GM19193 (cell line): ENCODE data around the gene B4GAT1.

Experiments
- POLR2A ChIP-seq: IDR thresholded peaks from 4 replicates; pipeline ENCODE4 v1.6.1; 2011; ENCODE audit not compliant: insufficient read depth, insufficient read length; ENCODE audit errors: extremely low read depth

B4GAT1 gene

GRCh38 chr11:66322732-66323427 is 24.5 kb downstream of the B4GAT1 start:
- no peak for TF ChIP-seq POLR2A

GRCh38 chr11:66321606-66322005 is 25.8 kb downstream of the B4GAT1 start:
- no peak for TF ChIP-seq POLR2A

GRCh38 chr11:66318600-66318970 is 28.8 kb downstream of the B4GAT1 start:
- TF ChIP-seq POLR2A, result no peak

GRCh38 chr11:66317723-66318599 is 29.5 kb downstream of the B4GAT1 start:
- TF ChIP-seq POLR2A, result peak; percentile 38

GRCh38 chr11:66317322-66317722 is 30.1 kb downstream of the B4GAT1 start:
- peak; percentile 14 for TF ChIP-seq POLR2A

GRCh38 chr11:66316849-66317251 is 30.6 kb downstream of the B4GAT1 start, which contains the start of gene CD248:
Gene CD248 (minus strand): TSS chr11:66317044. CDS start chr11:66317027, 17 bp downstream.
- TF ChIP-seq POLR2A, result no peak

- no peak for TF ChIP-seq POLR2A
These were observed 31.3 kb downstream of the B4GAT1 start for GRCh38 chr11:66315921-66316811.

GRCh38 chr11:66315498-66315885 is 31.9 kb downstream of the B4GAT1 start:
- no peak for TF ChIP-seq POLR2A

- TF ChIP-seq POLR2A, result no peak
These were observed 32.6 kb downstream of the B4GAT1 start for GRCh38 chr11:66314561-66315497.

- no peak for TF ChIP-seq POLR2A
These were observed 33.3 kb downstream of the B4GAT1 start for GRCh38 chr11:66314186-66314501.

GRCh38 chr11:66313321-66314185 is 33.9 kb downstream of the B4GAT1 start:
- no peak for TF ChIP-seq POLR2A

- peak; percentile 22 for TF ChIP-seq POLR2A
These were observed 34.7 kb downstream of the B4GAT1 start for GRCh38 chr11:66312549-66313320.
